Gastrocnemius medialis (tissue), 4 donors: ENCODE data around the gene MIPEP. TPM values are rescaled to one million over a fixed set of nuclear protein-coding genes. Genes with fewer than 3 reads are reported as not detected.

Source experiments
- ATAC-seq, 2 donors: fragments of 150-250 bp; one replicate each; pipeline ENCODE4 v1.9.1; 2016
- DNase-seq, 2 donors: peaks; one replicate each; pipeline ENCODE4 v3.0.0-alpha.2; 2019
- H3K27ac ChIP-seq, 4 donors: fragments of 200-600 bp; sonication (generic); 1 replicate in 1 of 4; 2 replicates in 3 of 4; pipeline ENCODE4 v1.5.1; 2016 to 2018; ENCODE audit warnings: mild to moderate bottlenecking in 2 of 4, moderate library complexity in 1 of 4
- H3K27me3 ChIP-seq, 3 donors: fragments of 200-600 bp; sonication (generic) in 2 of 3; 1 replicate in 1 of 3; 2 replicates in 2 of 3; pipeline versions ENCODE4 v1.5.1 to v1.6.0; 2016 to 2019; ENCODE audit warnings: mild to moderate bottlenecking in 1 of 3, moderate library complexity in 1 of 3
- H3K36me3 ChIP-seq, 2 donors: fragments of 200-600 bp; sonication (generic) in 1 of 2; one replicate each; pipeline ENCODE4 v1.5.1; 2017 to 2018
- H3K4me1 ChIP-seq, 2 donors: fragments of 200-600 bp; sonication (generic) in 1 of 2; one replicate each; pipeline ENCODE4 v1.5.1; 2016 to 2017; ENCODE audit warnings: mild to moderate bottlenecking in 2 of 2
- H3K4me3 ChIP-seq, 4 donors: fragments of 200-600 bp; sonication (generic) in 3 of 4; 1 replicate in 1 of 4; 2 replicates in 3 of 4; pipeline ENCODE4 v1.5.1; 2016 to 2019; ENCODE audit warnings: mild to moderate bottlenecking in 2 of 4
- H3K9me3 ChIP-seq, 3 donors: fragments of 200-600 bp; sonication (generic) in 2 of 3; 1 replicate in 1 of 3; 2 replicates in 2 of 3; pipeline ENCODE4 v1.5.1; 2016 to 2019
- CTCF ChIP-seq, 5 experiments: fragments of 450-650 bp in 3 of 5; fragments of 200-600 bp in 2 of 5; sonication (generic) in 2 of 5; IDR thresholded peaks in 4 of 5; conservative IDR thresholded peaks in 1 of 5; 1 replicate in 4 of 5; 2 replicates in 1 of 5; pipeline ENCODE4 v1.5.1; 2016 to 2019; ENCODE audit warnings: antibody characterized with exemption in 5 of 5, mild to moderate bottlenecking in 3 of 5, moderate library complexity in 3 of 5
- POLR2A ChIP-seq, 2 donors: fragments of 450-650 bp; IDR thresholded peaks; one replicate each; pipeline ENCODE4 v1.6.1; 2017; ENCODE audit warnings: antibody characterized with exemption in 2 of 2, mild to moderate bottlenecking in 2 of 2, moderate library complexity in 2 of 2
- in situ Hi-C, 4 donors: fragments of 200-750 bp; cut with MboI; loops; one replicate each; pipeline versions ENCODE4 v1.15.0 to v1.8.0; 2017; ENCODE audit warnings: low sequenced_read_pairs in 4 of 4
- intact Hi-C: fragments of 100-400 bp; cut with DNase I; formaldehyde crosslinking; loops from one replicate; pipeline ENCODE4 v1.15.1; 2023; ENCODE audit warnings: low total_unique reads
- total RNA-seq, 4 donors: library from RNA; depleted of rRNA; stranded (reverse); fragments of >200 nt; gene quantifications; one replicate each; pipeline versions ENCODE4 v1.1.0 to v1.2.3, GENCODE V29; 2016

MIPEP gene
- total RNA-seq, 4 donors from 2014 or later, result 9.2 to 23.1 (median 14.0) TPM

GRCh38 chr13:23856008-23856750, 33.0 kb downstream of the MIPEP start:
- H3K27me3 ChIP-seq, result no peaks in the 10 kb centered on the region
- in situ Hi-C loops, result loop anchor here in 1 of 4 donors (25.0 kb wide), 1 partner anchor 269 kb away; no protein-coding TSS in a partner anchor
- intact Hi-C loops, result no loop called here

GRCh38 chr13:23855360-23855759, 33.8 kb downstream of the MIPEP start:
- ATAC-seq (no peak), DNase-seq (no peak)
- no peak for TF ChIP-seq CTCF (IDR thresholded peaks at IDR 0.05 in 4 of 5, conservative IDR thresholded peaks at IDR 0.05 in 1 of 5)
- TF ChIP-seq POLR2A (IDR thresholded peaks at IDR 0.05), result no peak
- H3K9me3 ChIP-seq, result no peaks in the 10 kb centered on the region
- H3K27me3 ChIP-seq, result no peaks in the 10 kb centered on the region
- in situ Hi-C loops (loop anchor here in 1 of 4 donors (25.0 kb wide), 1 partner anchor 268 kb away; no protein-coding TSS in a partner anchor), intact Hi-C loops (no loop called here)
- no peaks in the 10 kb centered on the region for H3K4me1 ChIP-seq
- no peaks in the 10 kb centered on the region for H3K36me3 ChIP-seq
- H3K4me3 ChIP-seq, result no peak overlapping the region
- no peak overlapping the region for H3K27ac ChIP-seq

More at GRCh38 chr13:23856008-23856750, 33.0 kb downstream of the MIPEP start:
- peaks cover 0 to 5% of the 10 kb centered on the region in 2 donors for H3K36me3 ChIP-seq
- H3K9me3 ChIP-seq, result no peaks in the 10 kb centered on the region
- ATAC-seq, result peak; percentile 63 to 78
- TF ChIP-seq POLR2A (IDR thresholded peaks at IDR 0.05) (no peak), CTCF (IDR thresholded peaks at IDR 0.05 in 4 of 5, conservative IDR thresholded peaks at IDR 0.05 in 1 of 5) (no peak)
- no peak overlapping the region for H3K4me3 ChIP-seq
- no peak overlapping the region for H3K27ac ChIP-seq
- H3K4me1 ChIP-seq, result no peaks in the 10 kb centered on the region
- no peak for DNase-seq

GRCh38 chr13:23852351-23852750, 36.8 kb downstream of the MIPEP start:
- peaks cover 0 to 5% of the 10 kb centered on the region in 2 donors for H3K4me1 ChIP-seq
- ATAC-seq (no peak), DNase-seq (no peak)
- in situ Hi-C loops (loop anchor here in 1 of 4 donors (25.0 kb wide), 1 partner anchor 265 kb away; no protein-coding TSS in a partner anchor), intact Hi-C loops (no loop called here)
- no peak overlapping the region for H3K27ac ChIP-seq
- H3K36me3 ChIP-seq, result no peaks in the 10 kb centered on the region
- no peak for TF ChIP-seq CTCF (IDR thresholded peaks at IDR 0.05 in 4 of 5, conservative IDR thresholded peaks at IDR 0.05 in 1 of 5)
- TF ChIP-seq POLR2A (IDR thresholded peaks at IDR 0.05), result no peak
- H3K9me3 ChIP-seq, result no peaks in the 10 kb centered on the region
- H3K27me3 ChIP-seq, result no peaks in the 10 kb centered on the region
- H3K4me3 ChIP-seq, result no peak overlapping the region

GRCh38 chr13:23851106-23851505, 38.1 kb downstream of the MIPEP start:
- no peak for ATAC-seq
- no peak for TF ChIP-seq POLR2A (IDR thresholded peaks at IDR 0.05)
- TF ChIP-seq CTCF (IDR thresholded peaks at IDR 0.05 in 4 of 5, conservative IDR thresholded peaks at IDR 0.05 in 1 of 5), result no peak
- H3K27me3 ChIP-seq, result no peaks in the 10 kb centered on the region
- in situ Hi-C loops (loop anchor here in 1 of 4 donors (25.0 kb wide), 1 partner anchor 264 kb away; no protein-coding TSS in a partner anchor), intact Hi-C loops (no loop called here)
- no peaks in the 10 kb centered on the region for H3K36me3 ChIP-seq
- DNase-seq, result no peak
- H3K9me3 ChIP-seq, result no peaks in the 10 kb centered on the region
- H3K4me3 ChIP-seq, result no peak overlapping the region
- H3K4me1 ChIP-seq, result peaks cover 0 to 5% of the 10 kb centered on the region in 2 donors
- H3K27ac ChIP-seq, result no peak overlapping the region
